HepG2 (cell line): ENCODE data around the gene UPB1. TPM values are rescaled to one million over a fixed set of nuclear protein-coding genes. Genes with fewer than 3 reads are reported as not detected.
A peak's percentile ranks its signal among the peaks of the same experiment; 100 is the strongest.

Experiments
- ATAC-seq: fragments of 200-7000 bp; cut with Tn5 transposase; 3 replicates; pipeline ENCODE4 v1.9.1; 2020; ENCODE audit warnings: mild to moderate bottlenecking, moderate library complexity
- BruUV-seq: library from RNA; stranded (reverse); fragments of 400-500 nt; replicated peaks from 2 replicates; lab custom pipeline; 2021; lab: Mats Ljungman, UMichigan
- CTCF ChIA-PET: fragments of 300-600 bp; formaldehyde crosslinking; extraction: SDS; loops from one replicate; lab custom pipeline; 2021; ENCODE audit warnings: low total read pairs, inconsistent platforms, low intra/inter-chr PET ratio; lab: Yijun Ruan, JAX
- POLR2A ChIA-PET: fragments of 350-600 bp; sonication (Branson Sonifier 250); formaldehyde crosslinking; loops from one replicate; lab custom pipeline; 2020; ENCODE audit warnings: antibody characterized with exemption, inconsistent platforms; lab: Yijun Ruan, JAX
- DNase-seq: peaks from one replicate; pipeline ENCODE4 v3.0.0-alpha.2; 2015; ENCODE audit warnings: low spot score
- FAIRE-seq: peaks from 3 replicates; lab custom pipeline; 2011; peaks lifted over from hg19 to GRCh38; lab: Jason Lieb, UNC
- H2AFZ ChIP-seq: one replicate; pipeline ENCODE4 v1.6.1; 2011; ENCODE audit warnings: low read length, inconsistent platforms
- H3K27ac ChIP-seq: fragments of 300-600 bp; 3 replicates; pipeline ENCODE4 v1.8.0; 2011; ENCODE audit warnings: mixed run types, mild to moderate bottlenecking, mixed read lengths, low read length, inconsistent platforms; ENCODE audit not compliant: insufficient read depth; ENCODE audit errors: extremely low read length
- H3K27me3 ChIP-seq, 2 experiments: fragments of 200-600 bp in 1 of 2; 2 replicates in 1 of 2; 3 replicates in 1 of 2; pipeline versions ENCODE4 v1.6.0 to v1.8.0; 2011; ENCODE audit warnings: low read length in 2 of 2, mild to moderate bottlenecking in 2 of 2, moderate library complexity in 2 of 2, inconsistent platforms in 1 of 2; ENCODE audit not compliant: insufficient read depth in 2 of 2, control insufficient read depth in 1 of 2
- H3K36me3 ChIP-seq, 2 experiments: fragments of 200-600 bp in 1 of 2; replicated peaks in 1 of 2; 2 replicates in 1 of 2; 3 replicates in 1 of 2; pipeline versions ENCODE4 v1.5.1 to v1.8.0; 2011; ENCODE audit warnings: low read length in 2 of 2, inconsistent platforms in 1 of 2; ENCODE audit not compliant: insufficient read depth in 2 of 2, control insufficient read depth in 1 of 2
- H3K4me1 ChIP-seq: 2 replicates; pipeline ENCODE4 v1.5.1; 2012; ENCODE audit warnings: low read length, inconsistent platforms; ENCODE audit not compliant: insufficient read depth
- H3K4me2 ChIP-seq: 2 replicates; pipeline ENCODE4 v1.6.0; 2011; ENCODE audit warnings: low read depth, low read length, inconsistent platforms
- H3K4me3 ChIP-seq, 3 experiments: fragments of 200-600 bp in 1 of 3; sonication (generic), shearing (Covaris generic) in 1 of 3; replicated peaks in 1 of 3; 2 replicates each; pipeline ENCODE4 v1.5.1; 2011 to 2016; ENCODE audit warnings: low read length in 3 of 3, inconsistent platforms in 2 of 3, low read depth in 2 of 3, mild to moderate bottlenecking in 2 of 3, control low read depth in 1 of 3, mixed read lengths in 1 of 3; ENCODE audit not compliant: insufficient read depth in 1 of 3
- H3K79me2 ChIP-seq: one replicate; pipeline ENCODE4 v1.6.1; 2011; ENCODE audit warnings: low read length, inconsistent platforms; ENCODE audit not compliant: insufficient read depth
- H3K9ac ChIP-seq: 2 replicates; pipeline ENCODE4 v1.6.0; 2011; ENCODE audit warnings: mild to moderate bottlenecking, low read depth, low read length, inconsistent platforms; ENCODE audit not compliant: insufficient read depth
- H3K9me3 ChIP-seq: 2 replicates; pipeline ENCODE4 v1.5.1; 2012; ENCODE audit warnings: mild to moderate bottlenecking, low read length
- H4K20me1 ChIP-seq: 2 replicates; pipeline ENCODE4 v1.6.0; 2011; ENCODE audit warnings: inconsistent platforms, mild to moderate bottlenecking, low read length, moderate library complexity; ENCODE audit not compliant: insufficient read depth
- KIAA2018 ChIP-seq: sonication (generic); formaldehyde crosslinking; IDR thresholded peaks from 2 replicates; pipeline ENCODE4 v1.5.0; 2020; ENCODE audit warnings: mild to moderate bottlenecking, missing genetic modification reagents, borderline replicate concordance
- NR0B2 ChIP-seq: sonication (generic); formaldehyde crosslinking; IDR thresholded peaks from 2 replicates; pipeline ENCODE4 v1.4.0; 2020; ENCODE audit warnings: mild to moderate bottlenecking, missing genetic modification reagents
- ZFP36 ChIP-seq: fragments of 150-350 bp; IDR thresholded peaks from 2 replicates; pipeline ENCODE4 v1.6.1; 2018; ENCODE audit warnings: borderline replicate concordance, low read length, low read depth; ENCODE audit not compliant: partially characterized antibody
- ZNF207 ChIP-seq: fragments of 450-650 bp; IDR thresholded peaks from 2 replicates; pipeline ENCODE4 v1.6.1; 2016; ENCODE audit warnings: antibody characterized with exemption, borderline replicate concordance
- ZNF276 ChIP-seq: sonication (generic); formaldehyde crosslinking; IDR thresholded peaks from 2 replicates; pipeline ENCODE4 v1.4.0; 2020; ENCODE audit warnings: mild to moderate bottlenecking, low read depth, missing genetic modification reagents
- ZNF296 ChIP-seq: sonication (generic); formaldehyde crosslinking; conservative IDR thresholded peaks from 2 replicates; pipeline ENCODE4 v1.5.0; 2020; ENCODE audit warnings: mild to moderate bottlenecking, missing genetic modification reagents
- WGBS: methylation state at CpG from one replicate; pipeline ENCODE4 v1.1.6; 2017; ENCODE audit warnings: low lambda C conversion rate; 5-methylcytosine and 5-hydroxymethylcytosine counted together
- in situ Hi-C: cut with HindIII; loops from 2 replicates; pipeline ENCODE4 v1.10.0; 2017; ENCODE audit warnings: low pct_unique_long_range_greater_than_20kb; ENCODE audit not compliant: extremely low pct_ligation_motif_present
- intact Hi-C: fragments of 100-400 bp; cut with micrococcal nuclease; formaldehyde crosslinking; loops from one replicate; pipeline ENCODE4 v1.10.0; 2022; ENCODE audit not compliant: unreplicated experiment
- polyA plus RNA-seq, 8 experiments: library from polyadenylated mRNA; depleted of rRNA in 3 of 8; stranded (reverse) in 7 of 8; unstranded in 1 of 8; fragments of >200 nt; fragmentation: Illumina TruSeq in 4 of 8; extraction: Trizol in 4 of 8; gene quantifications; 2 replicates each; pipeline versions ENCODE4 v1.2.1 to v1.2.3, GENCODE V29; 2011 to 2016; ENCODE audit warnings: low read depth in 4 of 8, missing spikeins in 1 of 8, mixed read lengths in 1 of 8; ENCODE audit not compliant: insufficient read depth in 1 of 8
- total RNA-seq, 5 experiments: library from RNA; depleted of rRNA; stranded (reverse); fragments of >200 nt; fragmentation: Illumina TruSeq; extraction: Trizol; gene quantifications; 2 replicates each; pipeline ENCODE4 v1.2.3, GENCODE V29; 2016; ENCODE audit warnings: low read depth in 1 of 5

UPB1 gene
- total and polyA plus RNA-seq, 2 of the 13 experiments (the other 11 are each of a cell fraction or from before 2014, with no cell fraction given): 0.38 to 1.2 TPM

- H3K9me3 ChIP-seq: no peaks in the 10 kb centered on the region
- POLR2A ChIA-PET: interaction anchor here (1.7 to 2.2 kb wide), 2 partner anchors 10 to 83 kb away, joined by 3 to 12 read pairs; no protein-coding TSS in a partner anchor
- TF ChIP-seq ZNF276 (CRISPR knock-in tag) (no peak), ZFP36 (no peak)
- in situ Hi-C loops (no loop called here), intact Hi-C loops (loop anchor here (5.0 to 10.0 kb wide), 2 partner anchors 82 to 229 kb away; partner anchors contain the start of gene SPECC1L)
- WGBS: 92% methylated on average over 3 of the region's 5 CpGs
- H3K4me2 ChIP-seq: no peak overlapping the region
- H3K79me2 ChIP-seq: no peaks in the 10 kb centered on the region
- peak overlapping the region; percentile 99 for H3K27ac ChIP-seq
- BruUV-seq: no TSS peak
- no peak overlapping the region for H3K9ac ChIP-seq
- ATAC-seq (no peak), DNase-seq (no peak), FAIRE-seq (no peak)
- H3K4me1 ChIP-seq: peaks cover 100% of the 10 kb centered on the region
- H2AFZ ChIP-seq: no peak overlapping the region
- CTCF ChIA-PET: no interaction called here
- no peaks in the 10 kb centered on the region for H4K20me1 ChIP-seq
- no peak overlapping the region for H3K4me3 ChIP-seq
- no peaks in the 10 kb centered on the region for H3K36me3 ChIP-seq
- no peaks in the 10 kb centered on the region for H3K27me3 ChIP-seq
Measured at GRCh38 chr22:24503843-24504338, 8.8 kb downstream of the UPB1 start.

GRCh38 chr22:24504540-24504939, 9.4 kb downstream of the UPB1 start:
- Histone ChIP-seq H3K9ac (no peak overlapping the region), H2AFZ (no peak overlapping the region), H3K27ac (peak overlapping the region; percentile 99), H3K36me3 (no peaks in the 10 kb centered on the region), H3K79me2 (no peaks in the 10 kb centered on the region), H3K4me1 (peaks cover 100% of the 10 kb centered on the region), H3K9me3 (no peaks in the 10 kb centered on the region), H3K27me3 (no peaks in the 10 kb centered on the region), H3K4me3 (no peak overlapping the region), H3K4me2 (no peak overlapping the region), H4K20me1 (no peaks in the 10 kb centered on the region)
- intact Hi-C loops: loop anchor here (5.0 to 10.0 kb wide), 2 partner anchors 82 to 230 kb away; partner anchors contain the start of gene SPECC1L
- no TSS peak for BruUV-seq
- TF ChIP-seq NR0B2 (CRISPR knock-in tag): no peak
- no peak for TF ChIP-seq ZNF207
- TF ChIP-seq ZNF296 (CRISPR knock-in tag): no peak
- no peak for TF ChIP-seq KIAA2018 (CRISPR knock-in tag)
- DNase-seq: no peak
- WGBS: 90% methylated on average over 2 of the region's 2 CpGs
- in situ Hi-C loops: no loop called here
- CTCF ChIA-PET: no interaction called here
- POLR2A ChIA-PET: interaction anchor here (0.7 to 3.8 kb wide), 8 partner anchors 10 to 89 kb away, joined by 3 to 46 read pairs (median 13); partner anchors contain the start of genes GUCD1 and LRRC75B
- no peak for FAIRE-seq
- ATAC-seq: no peak
